ENCODE data around the gene FMOD. TPM values are rescaled to one million over a fixed set of nuclear protein-coding genes. Genes with fewer than 3 reads are reported as not detected.

Gene FMOD
- not detected for total RNA-seq

GRCh38 chr1:203351037-203351625 lies at the start of gene FMOD:
TSS of gene FMOD (minus strand) at chr1:203351122. CDS start at chr1:203348270, 2,852 bp downstream.
- Histone ChIP-seq H3K4me1 (ENCODE audit: insufficient read depth, low read length) (no peaks in the 10 kb centered on the region), H3K4me3 (ENCODE audit: low read length) (no peak within 1 kb of the TSS), H3K9me3 (ENCODE audit: low read depth, low read length) (no peaks in the 10 kb centered on the region), H3K27me3 (ENCODE audit: insufficient read depth, low read length) (peaks cover 17% of the 10 kb centered on the region)

GRCh38 chr1:203396595-203397194 lies 45.8 kb upstream of the FMOD start:
- no peaks in the 10 kb centered on the region for H3K9me3 ChIP-seq (ENCODE audit: low read depth, low read length)
- no peak overlapping the region for H3K4me3 ChIP-seq (ENCODE audit: low read length)
- peaks cover 7% of the 10 kb centered on the region for H3K4me1 ChIP-seq (ENCODE audit: insufficient read depth, low read length)
- H3K27me3 ChIP-seq (ENCODE audit: insufficient read depth, low read length), result peaks cover 21% of the 10 kb centered on the region

- H3K4me3 ChIP-seq (ENCODE audit: low read length), result no peak overlapping the region
- no peaks in the 10 kb centered on the region for H3K9me3 ChIP-seq (ENCODE audit: low read depth, low read length)
- H3K4me1 ChIP-seq (ENCODE audit: insufficient read depth, low read length), result peaks cover 1% of the 10 kb centered on the region
- peaks cover 24% of the 10 kb centered on the region for H3K27me3 ChIP-seq (ENCODE audit: insufficient read depth, low read length)
Measured at GRCh38 chr1:203395751-203396150, 44.8 kb upstream of the FMOD start.

- Histone ChIP-seq H3K4me3 (ENCODE audit: low read length) (no peak overlapping the region), H3K4me1 (ENCODE audit: insufficient read depth, low read length) (peaks cover 12% of the 10 kb centered on the region), H3K9me3 (ENCODE audit: low read depth, low read length) (no peaks in the 10 kb centered on the region), H3K27me3 (ENCODE audit: insufficient read depth, low read length) (peaks cover 2% of the 10 kb centered on the region)
Measured at GRCh38 chr1:203390298-203390697, 39.4 kb upstream of the FMOD start.

- Histone ChIP-seq H3K9me3 (ENCODE audit: low read depth, low read length) (no peaks in the 10 kb centered on the region), H3K27me3 (ENCODE audit: insufficient read depth, low read length) (peaks cover 2% of the 10 kb centered on the region), H3K4me1 (ENCODE audit: insufficient read depth, low read length) (peaks cover 12% of the 10 kb centered on the region), H3K4me3 (ENCODE audit: low read length) (no peak overlapping the region)
Measured at GRCh38 chr1:203388683-203389082, 37.8 kb upstream of the FMOD start.

GRCh38 chr1:203382026-203382425 lies 31.1 kb upstream of the FMOD start:
- Histone ChIP-seq H3K4me3 (ENCODE audit: low read length) (no peak overlapping the region), H3K4me1 (ENCODE audit: insufficient read depth, low read length) (peaks cover 38% of the 10 kb centered on the region), H3K9me3 (ENCODE audit: low read depth, low read length) (no peaks in the 10 kb centered on the region), H3K27me3 (ENCODE audit: insufficient read depth, low read length) (no peaks in the 10 kb centered on the region)

GRCh38 chr1:203381151-203381751 lies 30.3 kb upstream of the FMOD start:
- Histone ChIP-seq H3K9me3 (ENCODE audit: low read depth, low read length) (no peaks in the 10 kb centered on the region), H3K27me3 (ENCODE audit: insufficient read depth, low read length) (no peaks in the 10 kb centered on the region), H3K4me3 (ENCODE audit: low read length) (no peak overlapping the region), H3K4me1 (ENCODE audit: insufficient read depth, low read length) (peaks cover 38% of the 10 kb centered on the region)

GRCh38 chr1:203380420-203381150 lies 29.7 kb upstream of the FMOD start:
- no peaks in the 10 kb centered on the region for H3K9me3 ChIP-seq (ENCODE audit: low read depth, low read length)
- no peak overlapping the region for H3K4me3 ChIP-seq (ENCODE audit: low read length)
- peaks cover 38% of the 10 kb centered on the region for H3K4me1 ChIP-seq (ENCODE audit: insufficient read depth, low read length)
- no peaks in the 10 kb centered on the region for H3K27me3 ChIP-seq (ENCODE audit: insufficient read depth, low read length)

- no peaks in the 10 kb centered on the region for H3K27me3 ChIP-seq (ENCODE audit: insufficient read depth, low read length)
- H3K4me3 ChIP-seq (ENCODE audit: low read length), result no peak overlapping the region
- no peaks in the 10 kb centered on the region for H3K9me3 ChIP-seq (ENCODE audit: low read depth, low read length)
- H3K4me1 ChIP-seq (ENCODE audit: insufficient read depth, low read length), result peaks cover 38% of the 10 kb centered on the region
Measured at GRCh38 chr1:203379825-203380224, 28.9 kb upstream of the FMOD start.

GRCh38 chr1:203378556-203379245 lies 27.8 kb upstream of the FMOD start:
- H3K27me3 ChIP-seq (ENCODE audit: insufficient read depth, low read length), result no peaks in the 10 kb centered on the region
- peaks cover 38% of the 10 kb centered on the region for H3K4me1 ChIP-seq (ENCODE audit: insufficient read depth, low read length)
- no peaks in the 10 kb centered on the region for H3K9me3 ChIP-seq (ENCODE audit: low read depth, low read length)
- no peak overlapping the region for H3K4me3 ChIP-seq (ENCODE audit: low read length)

GRCh38 chr1:203373991-203374390 lies 23.1 kb upstream of the FMOD start:
- H3K4me3 ChIP-seq (ENCODE audit: low read length), result no peak overlapping the region

GRCh38 chr1:203373002-203373401 lies 22.1 kb upstream of the FMOD start:
- Histone ChIP-seq H3K4me1 (ENCODE audit: insufficient read depth, low read length) (peaks cover 20% of the 10 kb centered on the region), H3K9me3 (ENCODE audit: low read depth, low read length) (no peaks in the 10 kb centered on the region), H3K4me3 (ENCODE audit: low read length) (no peak overlapping the region), H3K27me3 (ENCODE audit: insufficient read depth, low read length) (no peaks in the 10 kb centered on the region)

More at GRCh38 chr1:203373991-203374390, 23.1 kb upstream of the FMOD start:
- Histone ChIP-seq H3K9me3 (ENCODE audit: low read depth, low read length) (no peaks in the 10 kb centered on the region), H3K4me1 (ENCODE audit: insufficient read depth, low read length) (peaks cover 15% of the 10 kb centered on the region), H3K27me3 (ENCODE audit: insufficient read depth, low read length) (no peaks in the 10 kb centered on the region)

- peaks cover 20% of the 10 kb centered on the region for H3K4me1 ChIP-seq (ENCODE audit: insufficient read depth, low read length)
- no peaks in the 10 kb centered on the region for H3K27me3 ChIP-seq (ENCODE audit: insufficient read depth, low read length)
- no peaks in the 10 kb centered on the region for H3K9me3 ChIP-seq (ENCODE audit: low read depth, low read length)
- no peak overlapping the region for H3K4me3 ChIP-seq (ENCODE audit: low read length)
Measured at GRCh38 chr1:203371288-203371687, 20.4 kb upstream of the FMOD start.

GRCh38 chr1:203369666-203370065 lies 18.7 kb upstream of the FMOD start:
- H3K4me1 ChIP-seq (ENCODE audit: insufficient read depth, low read length), result peaks cover 20% of the 10 kb centered on the region
- H3K9me3 ChIP-seq (ENCODE audit: low read depth, low read length), result no peaks in the 10 kb centered on the region
- no peaks in the 10 kb centered on the region for H3K27me3 ChIP-seq (ENCODE audit: insufficient read depth, low read length)
- H3K4me3 ChIP-seq (ENCODE audit: low read length), result no peak overlapping the region
